Lower leg skin (tissue), 4 donors: ENCODE data around the gene ELAVL1. TPM values are rescaled to one million over a fixed set of nuclear protein-coding genes. Genes with fewer than 3 reads are reported as not detected.

ENCODE experiments used
- DNase-seq, 2 donors: peaks; one replicate each; pipeline ENCODE4 v3.0.0-alpha.2; 2019; ENCODE audit warnings: low spot score in 2 of 2
- H3K4me3 ChIP-seq: fragments of 200-600 bp; sonication (generic); 2 replicates; pipeline ENCODE4 v1.5.1; 2017; ENCODE audit warnings: mild to moderate bottlenecking, low read depth; ENCODE audit not compliant: poor library complexity, severe bottlenecking
- POLR2A ChIP-seq, 2 donors: fragments of 450-650 bp; IDR thresholded peaks; one replicate each; pipeline ENCODE4 v1.6.1; 2016 to 2017; ENCODE audit warnings: antibody characterized with exemption in 2 of 2, mild to moderate bottlenecking in 1 of 2, moderate library complexity in 1 of 2
- WGBS, 2 donors: methylation state at CpG; one replicate each; pipeline ENCODE4 v1.1.5; 2018; 5-methylcytosine and 5-hydroxymethylcytosine counted together
- intact Hi-C: fragments of 100-400 bp; cut with DNase I; formaldehyde crosslinking; loops from one replicate; pipeline ENCODE4 v1.15.0; 2023; ENCODE audit warnings: low total_unique reads
- total RNA-seq, 4 donors: library from RNA; depleted of rRNA; stranded (reverse); fragments of >200 nt; gene quantifications; one replicate each; pipeline ENCODE4 v1.1.0, GENCODE V29; 2016
- TF ChIP-seq, protein P1 (sequence below), 3 donors: fragments of 450-650 bp; IDR thresholded peaks; one replicate each; pipeline ENCODE4 v1.5.1; 2016; ENCODE audit warnings: antibody characterized with exemption in 3 of 3, mild to moderate bottlenecking in 3 of 3, moderate library complexity in 2 of 3

The ELAVL1 gene
- total RNA-seq, 4 donors from 2014 or later, result 24.8 to 49.2 (median 30.9) TPM

DNA sequence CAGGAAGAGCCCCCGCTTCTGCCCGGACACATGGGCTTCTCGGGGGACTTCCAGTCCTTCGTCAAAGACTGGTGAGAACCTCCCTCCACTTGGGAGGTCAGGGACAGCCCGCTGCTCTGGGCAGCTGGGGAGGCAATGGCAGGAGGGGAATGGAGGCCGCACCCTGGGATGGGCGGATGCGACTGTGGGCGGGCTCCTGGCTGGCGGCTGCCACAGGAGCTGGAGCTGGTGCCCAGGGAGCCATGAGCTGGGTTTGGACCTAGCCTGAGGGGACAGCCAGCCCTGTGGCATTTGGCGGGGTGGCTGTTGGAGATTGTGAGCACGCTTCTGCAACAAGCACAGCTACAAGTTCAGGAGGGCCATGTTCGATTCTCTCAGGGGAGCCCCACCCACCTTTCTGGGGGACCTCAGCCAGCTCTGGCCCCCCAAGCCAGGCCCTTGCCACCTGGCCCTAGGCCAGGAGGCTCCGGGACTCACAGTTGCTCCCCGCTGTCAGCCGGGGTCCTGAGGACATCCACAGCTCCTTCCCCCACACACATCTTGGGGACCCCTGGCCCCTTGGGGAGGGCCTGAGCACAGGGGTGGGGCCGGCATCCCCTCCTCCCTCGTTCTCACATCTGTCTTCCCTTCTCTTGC is 93.8 kb downstream of the ELAVL1 start:
- intact Hi-C loops, result no loop called here
- no peak overlapping the region for H3K4me3 ChIP-seq
- WGBS, 2 donors, result 66 to 70% methylated on average over 17 to 18 of the region's 18 CpGs
- no peak for DNase-seq
- TF ChIP-seq, protein P1, sequence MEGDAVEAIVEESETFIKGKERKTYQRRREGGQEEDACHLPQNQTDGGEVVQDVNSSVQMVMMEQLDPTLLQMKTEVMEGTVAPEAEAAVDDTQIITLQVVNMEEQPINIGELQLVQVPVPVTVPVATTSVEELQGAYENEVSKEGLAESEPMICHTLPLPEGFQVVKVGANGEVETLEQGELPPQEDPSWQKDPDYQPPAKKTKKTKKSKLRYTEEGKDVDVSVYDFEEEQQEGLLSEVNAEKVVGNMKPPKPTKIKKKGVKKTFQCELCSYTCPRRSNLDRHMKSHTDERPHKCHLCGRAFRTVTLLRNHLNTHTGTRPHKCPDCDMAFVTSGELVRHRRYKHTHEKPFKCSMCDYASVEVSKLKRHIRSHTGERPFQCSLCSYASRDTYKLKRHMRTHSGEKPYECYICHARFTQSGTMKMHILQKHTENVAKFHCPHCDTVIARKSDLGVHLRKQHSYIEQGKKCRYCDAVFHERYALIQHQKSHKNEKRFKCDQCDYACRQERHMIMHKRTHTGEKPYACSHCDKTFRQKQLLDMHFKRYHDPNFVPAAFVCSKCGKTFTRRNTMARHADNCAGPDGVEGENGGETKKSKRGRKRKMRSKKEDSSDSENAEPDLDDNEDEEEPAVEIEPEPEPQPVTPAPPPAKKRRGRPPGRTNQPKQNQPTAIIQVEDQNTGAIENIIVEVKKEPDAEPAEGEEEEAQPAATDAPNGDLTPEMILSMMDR (IDR thresholded peaks at IDR 0.05), result no peak
- no peak for TF ChIP-seq POLR2A (IDR thresholded peaks at IDR 0.05)

DNA sequence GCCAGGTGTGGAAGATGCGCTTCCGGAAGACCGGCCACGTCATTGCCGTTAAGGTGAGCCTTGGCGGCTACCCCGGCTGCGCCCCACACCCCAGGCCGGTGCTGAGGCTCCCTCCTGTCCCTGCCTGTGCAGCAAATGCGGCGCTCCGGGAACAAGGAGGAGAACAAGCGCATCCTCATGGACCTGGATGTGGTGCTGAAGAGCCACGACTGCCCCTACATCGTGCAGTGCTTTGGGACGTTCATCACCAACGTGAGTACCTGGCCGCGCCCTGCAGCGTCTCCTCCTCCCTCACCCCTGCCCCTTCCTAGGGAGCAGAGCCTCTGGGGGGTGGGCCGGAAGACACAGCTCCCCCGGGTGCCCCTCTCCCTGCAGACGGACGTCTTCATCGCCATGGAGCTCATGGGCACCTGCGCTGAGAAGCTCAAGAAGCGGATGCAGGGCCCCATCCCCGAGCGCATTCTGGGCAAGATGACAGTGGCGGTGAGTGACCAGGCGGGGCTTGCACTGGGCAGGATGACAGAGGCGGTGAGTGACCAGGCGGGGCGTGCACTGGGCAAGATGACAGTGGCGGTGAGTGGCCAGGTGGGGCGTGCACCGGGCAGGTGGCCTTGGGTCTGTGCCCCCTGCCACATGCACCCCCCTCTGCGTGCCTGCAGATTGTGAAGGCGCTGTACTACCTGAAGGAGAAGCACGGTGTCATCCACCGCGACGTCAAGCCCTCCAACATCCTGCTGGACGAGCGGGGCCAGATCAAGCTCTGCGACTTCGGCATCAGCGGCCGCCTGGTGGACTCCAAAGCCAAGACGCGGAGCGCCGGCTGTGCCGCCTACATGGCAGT is 94.9 kb downstream of the ELAVL1 start:
- intact Hi-C loops, result no loop called here
- TF ChIP-seq, protein P1 (IDR thresholded peaks at IDR 0.05), result no peak
- TF ChIP-seq POLR2A (IDR thresholded peaks at IDR 0.05), result no peak
- no peak overlapping the region for H3K4me3 ChIP-seq
- WGBS, 2 donors, result 89 to 91% methylated on average over 54 of the region's 54 CpGs
- no peak for DNase-seq

DNA sequence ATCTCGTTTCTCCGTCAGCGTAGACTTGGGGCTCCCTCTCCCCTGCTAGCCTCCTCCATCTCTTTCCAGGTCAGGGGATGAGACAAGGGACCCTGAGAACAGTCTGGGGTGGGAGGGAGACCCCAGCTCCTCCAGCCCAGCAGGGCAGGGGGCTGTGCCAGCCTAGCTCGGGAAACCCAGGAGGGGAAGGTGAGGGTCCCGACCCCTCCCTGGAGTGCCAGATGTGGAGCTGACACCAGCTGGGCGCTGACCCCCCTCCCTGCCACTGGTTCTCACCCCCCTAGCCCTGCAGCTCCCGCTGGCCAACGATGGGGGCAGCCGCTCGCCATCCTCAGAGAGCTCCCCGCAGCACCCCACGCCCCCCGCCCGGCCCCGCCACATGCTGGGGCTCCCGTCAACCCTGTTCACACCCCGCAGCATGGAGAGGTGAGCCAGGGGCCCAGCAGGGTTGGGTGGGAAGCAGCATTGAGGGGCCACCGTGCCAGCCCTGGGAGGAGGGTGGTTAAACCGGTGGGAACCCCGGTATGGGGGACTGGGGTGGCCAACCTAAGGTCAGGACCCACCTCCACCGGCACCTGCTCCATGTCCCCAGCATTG is 95.9 kb downstream of the ELAVL1 start:
- no peak overlapping the region for H3K4me3 ChIP-seq
- DNase-seq, result no peak
- TF ChIP-seq POLR2A (IDR thresholded peaks at IDR 0.05), result no peak
- TF ChIP-seq, protein P1 (IDR thresholded peaks at IDR 0.05), result no peak
- WGBS, 2 donors, result 91 to 94% methylated on average over 15 to 18 of the region's 21 CpGs
- intact Hi-C loops, result no loop called here

- 73 to 85% methylated on average over 13 to 17 of the region's 19 CpGs for WGBS, 2 donors
- intact Hi-C loops, result no loop called here
- no peak for DNase-seq
- H3K4me3 ChIP-seq, result no peak overlapping the region
- no peak for TF ChIP-seq POLR2A (IDR thresholded peaks at IDR 0.05)
- TF ChIP-seq, protein P1 (IDR thresholded peaks at IDR 0.05), result no peak
Measured at GRCh38 chr19:7908742-7909461, 96.5 kb downstream of the ELAVL1 start.

Other genes starting within 250 kb of the ELAVL1 start
- not detected for gene CLEC4M, start 242.4 kb downstream of the ELAVL1 start, total RNA-seq
- 10 to 100 TPM; 16.2 to 23.3 (median 20.0) TPM for gene EVI5L, start 175.4 kb downstream of the ELAVL1 start, total RNA-seq
- under 1 TPM; 0.72 to 0.93 (median 0.83) TPM for gene PRR36, start 131.3 kb downstream of the ELAVL1 start, total RNA-seq
- gene LRRC8E, start 117.1 kb downstream of the ELAVL1 start, total RNA-seq, result 10 to 100 TPM; 27.3 to 31.8 (median 29.8) TPM
- 10 to 100 TPM; 23.1 to 47.8 (median 30.9) TPM for gene MAP2K7, start 101.8 kb downstream of the ELAVL1 start, total RNA-seq
- gene TGFBR3L, start 90.8 kb downstream of the ELAVL1 start, total RNA-seq, result 1 to 10 TPM in 3 of 4 donors, not detected in 1; 1.5 to 3.7 (median 2.1) TPM
- gene SNAPC2, start 85.3 kb downstream of the ELAVL1 start, total RNA-seq, result 10 to 100 TPM; 15.7 to 26.4 (median 24.6) TPM
- 1 to 10 TPM; 4.0 to 4.8 (median 4.0) TPM for gene CTXN1, start 79.5 kb downstream of the ELAVL1 start, total RNA-seq
- 100 to 1,000 TPM in 1 of 4 donors, 10 to 100 TPM in 3; 36.8 to 119 (median 51.7) TPM for gene TIMM44, start 62.0 kb downstream of the ELAVL1 start, total RNA-seq
- under 1 TPM in 1 of 4 donors, not detected in 3; 0.81 TPM for gene CCL25, start 47.1 kb upstream of the ELAVL1 start, total RNA-seq
- gene FBN3, start 144.0 kb upstream of the ELAVL1 start, total RNA-seq, result 1 to 10 TPM in 1 of 4 donors, under 1 TPM in 1, not detected in 2; 0.04 to 2.1 TPM
- 100 to 1,000 TPM; 104 to 106 (median 105) TPM for gene CERS4, start 203.7 kb upstream of the ELAVL1 start, total RNA-seq